ENCODE data around the gene TRIM29.

The TRIM29 gene

GRCh38 chr11:120121336-120121735, 16.6 kb downstream of the TRIM29 start:
- DNase-seq, result no peak

- no peak for DNase-seq
These were observed 17.0 kb downstream of the TRIM29 start for GRCh38 chr11:120120805-120121335.

- DNase-seq, result no peak
These were observed 18.8 kb downstream of the TRIM29 start for GRCh38 chr11:120119121-120119520.

- no peak for DNase-seq
These were observed 19.9 kb downstream of the TRIM29 start for GRCh38 chr11:120117991-120118390.

- no peak for DNase-seq
These were observed 20.9 kb downstream of the TRIM29 start for GRCh38 chr11:120116966-120117365.

- DNase-seq, result no peak
These were observed 22.5 kb downstream of the TRIM29 start for GRCh38 chr11:120115272-120116000.

- DNase-seq, result no peak
These were observed 25.6 kb downstream of the TRIM29 start for GRCh38 chr11:120112174-120112796.

- DNase-seq, result no peak
These were observed 28.4 kb downstream of the TRIM29 start for GRCh38 chr11:120109531-120109930.

- no peak for DNase-seq
These were observed 29.1 kb downstream of the TRIM29 start for GRCh38 chr11:120108785-120109168.

- DNase-seq, result no peak
These were observed 29.6 kb downstream of the TRIM29 start for GRCh38 chr11:120108154-120108784.

- DNase-seq, result no peak
These were observed 30.2 kb downstream of the TRIM29 start for GRCh38 chr11:120107692-120108091.

- DNase-seq, result no peak
These were observed 31.4 kb downstream of the TRIM29 start for GRCh38 chr11:120106354-120107150.

GRCh38 chr11:120105576-120105975, 32.3 kb downstream of the TRIM29 start:
- DNase-seq, result no peak

- DNase-seq, result no peak
These were observed 33.8 kb downstream of the TRIM29 start for GRCh38 chr11:120104041-120104565.

GRCh38 chr11:120102864-120103122, 35.1 kb downstream of the TRIM29 start:
- no peak for DNase-seq

- DNase-seq, result no peak
These were observed 35.7 kb downstream of the TRIM29 start for GRCh38 chr11:120102050-120102863.

- no peak for DNase-seq
These were observed 39.4 kb downstream of the TRIM29 start for GRCh38 chr11:120098503-120099020.

GRCh38 chr11:120097721-120098385, 40.1 kb downstream of the TRIM29 start:
- DNase-seq, result no peak

- DNase-seq, result no peak
These were observed 41.3 kb downstream of the TRIM29 start for GRCh38 chr11:120096369-120097191.

- DNase-seq, result no peak
These were observed 42.4 kb downstream of the TRIM29 start for GRCh38 chr11:120095516-120095915.
